HG03097 (cell line): ENCODE measurements around the gene SOX6.
"Not testable (repeated sequence)": the region's sequence is repeated elsewhere in the genome, so short reads cannot be mapped to it uniquely, and the experiment has no call there.

Experiments used
- ATAC-seq: cut with Tn5 transposase; IDR thresholded peaks from one replicate; pipeline ENCODE4 v1.9.1; 2021; ENCODE audit not compliant: unreplicated experiment, low FRiP score

Gene SOX6

DNA sequence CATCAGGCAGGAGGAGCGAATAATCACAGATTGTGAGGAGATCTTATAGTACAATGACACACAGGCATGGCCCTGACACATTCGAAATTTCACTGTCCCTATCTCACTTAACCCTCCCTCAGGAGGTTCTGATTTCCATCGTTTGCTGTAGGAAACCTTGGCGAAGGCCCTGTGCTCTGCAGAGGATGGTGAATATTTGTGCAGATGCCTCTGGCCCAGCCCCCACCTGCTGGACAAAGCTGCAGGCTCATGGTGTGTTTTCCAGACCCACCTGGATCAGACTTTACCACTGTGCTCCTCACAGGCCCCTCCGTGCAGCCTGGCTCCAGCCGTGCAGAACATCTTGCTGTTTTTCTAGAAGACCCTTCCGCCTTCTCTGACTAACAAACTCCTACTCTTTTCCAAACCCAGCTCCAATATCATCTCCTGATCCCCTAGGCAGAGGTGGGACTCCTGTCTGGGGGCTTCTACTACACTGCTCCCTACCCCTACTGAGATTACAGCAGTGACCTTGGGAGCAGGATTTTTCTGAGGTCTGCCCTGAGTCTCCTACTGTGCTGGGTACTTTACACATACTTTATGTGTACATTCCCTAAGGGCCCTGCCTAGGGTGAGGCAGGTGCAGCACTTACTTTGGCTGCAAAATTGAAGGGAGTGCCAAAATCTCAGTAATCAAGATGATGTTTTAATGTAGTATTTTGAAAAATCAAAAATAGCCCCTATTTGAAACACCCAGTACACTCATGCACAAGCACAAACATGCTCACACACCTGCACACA lies 412.7 kb downstream of the SOX6 start:
- no peak for ATAC-seq

DNA sequence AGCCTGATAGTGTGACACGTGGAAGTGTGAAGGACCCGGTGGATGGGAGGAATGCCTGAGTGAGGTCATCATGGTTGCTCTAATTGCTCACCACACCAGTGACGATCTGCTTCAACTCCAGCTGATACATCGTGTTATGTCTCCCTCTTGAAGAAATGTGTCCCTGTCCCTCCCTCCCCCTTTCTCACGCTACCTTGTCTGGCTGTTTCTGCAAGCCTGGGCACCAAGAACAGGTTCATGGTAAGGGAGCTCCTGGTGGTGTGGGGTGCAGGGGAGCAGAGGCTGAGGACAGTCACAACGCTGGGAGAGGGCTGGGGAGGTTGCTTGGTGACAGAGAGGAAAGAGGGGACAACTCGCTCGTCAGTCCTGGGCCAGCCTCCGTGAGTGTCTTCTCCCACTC lies 413.4 kb downstream of the SOX6 start:
- no peak for ATAC-seq

DNA sequence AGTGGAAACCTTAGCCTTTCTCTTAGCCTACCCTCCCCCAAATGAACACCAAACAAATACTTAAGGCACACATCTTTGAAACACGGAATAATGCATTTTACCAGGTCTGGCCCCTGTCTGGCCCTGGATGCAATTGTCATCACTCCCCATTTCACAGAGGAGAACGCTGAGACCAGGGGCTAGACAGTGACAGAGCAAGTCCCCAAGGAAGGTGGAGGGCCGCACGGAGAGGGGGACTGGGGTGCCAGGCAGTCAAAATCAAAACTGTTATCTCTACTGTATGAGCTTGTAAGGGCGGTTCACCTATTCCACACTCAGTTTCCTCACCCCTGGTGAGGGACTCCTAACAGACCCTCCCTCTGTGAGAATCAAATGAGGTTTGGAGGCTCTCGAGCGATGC lies 414.2 kb downstream of the SOX6 start:
- ATAC-seq = no peak

DNA sequence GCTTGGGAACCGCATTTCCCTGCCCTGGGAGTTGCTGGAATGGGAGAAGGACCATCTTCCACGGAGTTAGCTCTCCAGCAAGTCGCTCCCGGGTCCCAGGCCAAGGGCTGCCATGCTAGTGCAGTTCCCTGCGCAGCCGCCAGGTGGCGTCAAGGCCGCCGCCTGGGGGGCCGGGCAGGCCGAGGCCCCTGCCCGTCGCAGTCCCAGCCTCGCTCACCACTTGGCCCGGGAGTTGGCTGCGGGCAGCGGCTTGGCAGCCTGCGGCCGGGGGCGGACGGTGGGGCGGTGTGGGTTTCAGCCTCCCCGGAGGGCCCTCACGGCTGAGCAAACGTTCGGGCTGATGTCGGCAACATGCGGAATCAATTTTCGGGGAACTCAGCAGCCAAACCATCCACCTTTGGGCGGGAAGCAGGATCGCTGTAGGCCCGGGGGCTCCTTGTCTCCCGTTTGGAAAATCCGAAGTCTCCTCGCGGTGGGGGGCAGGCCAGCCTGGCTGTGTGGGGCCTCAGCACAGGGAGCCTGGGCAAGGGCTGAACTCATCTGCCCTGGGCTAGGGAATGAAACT lies 415.1 kb downstream of the SOX6 start:
- ATAC-seq = no peak

DNA sequence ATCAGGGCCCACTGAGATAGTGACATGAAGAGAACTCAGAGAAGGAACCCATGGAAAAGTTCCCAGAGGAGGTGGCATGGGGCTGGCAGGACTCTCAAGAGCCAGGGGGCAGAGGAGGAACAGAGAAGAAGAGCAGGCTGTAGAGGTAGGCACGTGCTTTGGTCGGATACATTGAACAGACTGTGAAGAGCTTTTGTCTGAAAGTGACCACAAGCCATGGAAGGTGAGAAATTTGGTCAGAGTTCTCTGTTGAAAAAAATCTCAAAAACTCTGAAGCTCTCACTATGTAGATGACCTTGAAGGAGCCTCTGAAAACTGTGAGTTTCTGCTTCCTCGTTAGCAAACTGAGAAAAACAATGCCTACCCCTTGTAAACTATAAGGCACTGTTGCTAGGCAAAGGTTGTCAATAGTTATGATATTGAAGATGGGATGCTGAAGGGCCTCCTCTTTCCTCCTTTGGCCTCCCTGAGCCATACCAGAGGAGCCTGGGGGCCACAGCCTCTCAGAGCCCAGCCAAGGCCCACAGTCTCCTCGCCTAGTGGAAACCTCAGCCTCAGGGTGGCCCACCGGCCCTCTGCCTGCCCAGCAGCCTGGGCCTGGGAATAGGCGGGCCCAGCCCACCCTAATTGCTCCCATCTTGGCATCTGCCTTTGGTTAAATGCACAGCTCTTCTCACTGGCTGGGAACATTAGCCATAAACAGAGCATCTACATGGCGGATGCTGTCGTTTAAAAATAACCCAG lies 415.7 kb downstream of the SOX6 start:
- no peak for ATAC-seq

DNA sequence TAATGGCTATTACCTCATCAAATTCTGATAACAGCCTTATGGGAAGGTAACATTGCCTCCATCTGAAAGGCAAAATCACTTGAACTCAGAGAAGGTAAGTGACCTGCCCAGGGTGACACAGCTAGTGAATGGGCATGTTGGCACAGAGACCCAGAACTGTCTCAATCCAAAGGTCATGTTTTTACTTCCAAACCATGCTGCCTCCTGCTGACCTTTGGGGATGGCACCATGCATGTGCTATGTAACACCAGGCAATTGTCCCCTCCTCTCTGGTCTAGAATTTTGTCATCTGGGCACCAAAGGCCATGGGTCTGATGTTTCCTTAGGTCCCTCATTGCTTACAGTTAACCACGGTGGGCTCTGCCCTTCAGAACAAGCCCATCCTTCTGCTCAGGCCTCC lies 417.4 kb downstream of the SOX6 start:
- ATAC-seq = no peak

DNA sequence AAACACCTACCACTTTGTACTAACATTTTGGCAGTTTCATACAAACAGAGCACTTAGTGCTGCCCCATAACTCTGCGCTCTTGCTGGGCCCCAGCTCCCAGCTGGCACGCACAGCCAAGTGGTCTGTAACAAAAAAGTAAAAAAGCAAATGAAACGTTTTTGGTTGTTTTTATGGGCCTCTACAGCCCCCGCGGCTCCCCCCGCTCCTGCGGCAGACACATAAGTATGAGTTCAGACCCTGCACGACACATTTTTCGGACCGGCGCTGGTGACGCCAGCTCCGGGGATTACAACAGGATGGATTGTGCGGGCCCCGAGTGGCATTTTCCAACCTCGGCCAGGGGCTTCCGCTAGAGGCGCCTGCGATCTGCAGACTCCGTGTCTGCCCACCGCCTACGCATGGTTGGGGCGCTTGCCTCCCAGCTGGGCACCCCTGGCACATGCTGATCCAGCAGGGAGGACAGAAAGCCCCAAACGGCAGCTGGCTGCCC lies 418.2 kb downstream of the SOX6 start:
- no peak for ATAC-seq

DNA sequence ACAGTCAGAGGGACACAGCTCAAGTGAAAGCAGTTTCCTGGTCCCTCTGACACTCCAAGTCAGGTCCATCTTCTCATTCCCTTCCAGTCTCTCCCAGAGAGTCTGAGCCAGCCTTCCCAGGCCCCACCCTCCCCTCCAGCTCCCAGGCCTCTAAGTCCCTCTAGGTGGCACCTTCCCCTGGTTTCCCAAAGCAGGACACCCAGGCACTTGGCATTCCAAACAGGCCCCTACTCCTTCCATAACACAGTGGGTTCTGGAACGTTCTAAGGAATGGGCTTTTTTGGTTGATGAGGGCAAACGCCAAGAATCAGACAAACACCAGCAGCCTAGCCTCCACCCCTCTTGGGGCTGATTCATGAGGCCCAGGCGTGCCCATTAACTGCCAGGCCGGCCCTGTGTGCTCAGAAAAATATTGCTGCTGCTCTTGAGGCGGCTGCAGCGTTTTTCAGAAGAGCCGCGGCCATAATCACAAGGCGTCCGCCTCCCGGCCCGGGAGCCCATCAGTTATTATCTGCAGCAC lies 418.7 kb downstream of the SOX6 start:
- ATAC-seq = no peak

DNA sequence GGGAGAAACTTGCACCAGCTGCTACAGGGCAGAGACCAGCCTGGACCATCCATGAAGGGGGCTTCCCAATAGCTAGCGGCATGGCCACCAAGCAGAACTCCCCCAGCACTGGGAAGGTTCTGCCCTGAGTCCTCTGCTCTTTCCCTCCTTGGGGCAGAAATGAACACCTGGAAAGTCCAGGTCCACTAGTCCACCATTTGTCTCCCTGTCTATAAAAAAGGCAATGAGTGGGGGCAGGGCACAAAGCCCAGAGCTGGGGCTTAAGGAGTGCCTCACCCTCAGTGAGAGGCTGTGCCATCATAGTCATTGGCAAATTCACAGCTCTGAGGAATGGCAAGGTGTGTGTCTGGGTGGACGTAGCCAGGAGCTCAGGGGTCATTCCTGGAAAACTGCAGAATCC lies 420.3 kb downstream of the SOX6 start:
- no peak for ATAC-seq

DNA sequence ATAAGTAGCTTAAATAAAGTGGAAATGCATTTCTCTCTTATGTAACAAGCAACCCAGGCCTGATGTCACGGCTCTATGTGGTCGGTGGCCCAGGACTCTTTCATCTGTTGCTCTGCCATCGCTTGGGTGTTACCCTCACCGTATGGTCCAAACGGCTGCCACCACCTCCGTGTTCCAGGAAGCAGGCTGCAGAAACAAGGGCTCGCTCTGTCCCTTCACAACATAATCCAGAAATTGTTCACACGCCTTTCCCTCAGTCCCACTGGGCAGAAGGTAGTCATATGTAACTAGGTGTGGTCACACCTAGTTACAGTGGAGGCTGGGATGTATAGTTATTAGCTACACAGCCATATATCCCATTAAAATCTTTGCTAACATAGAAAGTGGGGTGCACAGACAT lies 421.0 kb downstream of the SOX6 start:
- ATAC-seq = no peak

DNA sequence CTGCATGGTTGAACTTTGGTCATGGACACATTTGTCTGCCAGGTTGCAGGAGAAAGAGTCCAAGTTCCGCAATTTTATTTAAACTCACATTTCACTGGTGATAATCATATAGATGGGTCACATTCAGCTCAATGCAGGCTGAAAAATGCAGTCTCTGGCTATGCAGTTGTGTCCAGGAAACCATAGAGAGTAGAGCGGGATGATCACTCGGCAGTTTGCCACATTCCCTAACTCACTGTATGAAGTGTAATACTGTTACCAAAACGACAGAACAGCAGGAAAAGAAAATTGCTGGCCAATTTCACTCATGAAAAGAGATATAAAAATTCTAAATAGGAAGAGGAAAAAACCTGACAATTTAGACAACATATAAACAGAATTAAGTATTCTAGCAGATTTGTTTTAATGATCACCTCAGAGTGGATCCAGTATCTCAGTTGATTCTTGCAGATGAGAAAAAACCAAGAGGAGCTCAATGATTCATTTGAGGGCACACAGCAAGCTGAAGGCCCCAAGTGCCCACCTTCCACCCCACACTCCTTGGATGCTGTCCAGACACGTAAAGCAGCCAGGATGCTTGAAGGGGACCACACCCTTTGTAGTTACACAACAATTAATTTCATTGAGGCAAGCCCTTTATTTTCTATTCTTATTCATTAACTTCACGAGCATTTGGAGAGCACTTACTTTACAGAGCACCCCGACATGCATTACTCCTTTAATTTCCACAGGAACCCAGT lies 422.3 kb downstream of the SOX6 start:
- ATAC-seq = no peak

DNA sequence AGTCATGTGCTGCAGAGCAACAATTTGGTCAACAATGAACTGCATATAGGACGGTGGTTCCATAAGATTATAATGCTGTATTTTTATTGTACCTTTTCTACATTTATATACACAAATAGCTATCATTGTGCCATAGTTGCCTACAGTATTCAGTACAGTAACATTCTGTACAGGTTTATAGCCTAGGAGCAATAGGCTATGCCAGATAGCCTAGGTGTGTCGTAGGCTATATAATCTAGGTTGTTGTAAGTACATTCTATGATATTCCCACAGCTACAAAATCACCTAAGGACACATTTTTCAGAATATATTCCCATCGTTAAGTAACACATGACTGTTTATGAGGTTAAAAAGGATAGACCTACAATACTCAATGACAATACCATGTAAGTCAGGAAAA lies 423.9 kb downstream of the SOX6 start:
- no peak for ATAC-seq

DNA sequence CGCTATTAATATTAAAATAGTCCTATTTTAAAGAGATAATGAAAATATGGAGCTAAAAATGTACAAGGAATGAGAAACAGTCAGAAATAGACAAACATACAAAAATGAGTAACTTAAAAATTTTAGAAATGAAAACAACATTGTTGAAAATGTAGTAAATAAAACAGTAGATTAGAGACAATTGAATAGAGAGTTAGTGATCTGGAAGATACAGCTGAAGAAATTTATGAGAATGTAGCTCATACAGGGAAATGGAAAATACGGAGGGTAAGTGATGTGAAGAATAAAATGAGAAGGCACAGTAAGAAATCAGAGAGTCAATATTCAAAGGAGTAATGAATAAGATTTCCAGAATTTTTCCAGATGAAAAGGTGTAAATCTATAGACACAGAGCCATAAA lies 424.8 kb downstream of the SOX6 start:
- ATAC-seq = no peak

DNA sequence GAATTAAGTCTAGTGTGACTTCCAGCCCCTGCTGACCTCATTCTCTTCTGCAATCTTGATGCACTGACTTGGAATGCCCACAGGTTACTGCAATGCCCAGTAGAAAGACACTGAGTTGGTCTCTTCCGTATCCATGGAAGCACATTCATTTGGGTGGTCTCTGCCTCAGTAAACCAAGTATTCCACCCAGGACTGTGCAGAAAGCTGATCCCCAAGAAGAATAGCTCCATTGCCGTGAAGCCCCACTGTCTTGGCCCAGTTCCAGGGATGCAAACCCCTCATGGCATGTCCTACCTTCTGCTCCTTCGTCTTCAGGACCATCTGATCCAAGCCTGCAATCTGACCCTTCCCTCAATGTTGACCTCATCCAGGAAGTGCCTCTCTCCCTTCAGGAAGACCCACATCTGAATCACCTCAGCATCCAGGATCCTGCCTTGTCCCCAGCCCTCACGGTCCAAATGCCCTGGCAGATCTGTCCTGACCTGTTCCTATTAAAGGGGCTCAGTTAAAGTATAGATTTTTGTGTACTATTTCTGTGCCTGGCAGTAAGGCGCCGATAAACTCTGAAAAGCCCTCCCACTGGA lies 425.8 kb downstream of the SOX6 start:
- no peak for ATAC-seq

DNA sequence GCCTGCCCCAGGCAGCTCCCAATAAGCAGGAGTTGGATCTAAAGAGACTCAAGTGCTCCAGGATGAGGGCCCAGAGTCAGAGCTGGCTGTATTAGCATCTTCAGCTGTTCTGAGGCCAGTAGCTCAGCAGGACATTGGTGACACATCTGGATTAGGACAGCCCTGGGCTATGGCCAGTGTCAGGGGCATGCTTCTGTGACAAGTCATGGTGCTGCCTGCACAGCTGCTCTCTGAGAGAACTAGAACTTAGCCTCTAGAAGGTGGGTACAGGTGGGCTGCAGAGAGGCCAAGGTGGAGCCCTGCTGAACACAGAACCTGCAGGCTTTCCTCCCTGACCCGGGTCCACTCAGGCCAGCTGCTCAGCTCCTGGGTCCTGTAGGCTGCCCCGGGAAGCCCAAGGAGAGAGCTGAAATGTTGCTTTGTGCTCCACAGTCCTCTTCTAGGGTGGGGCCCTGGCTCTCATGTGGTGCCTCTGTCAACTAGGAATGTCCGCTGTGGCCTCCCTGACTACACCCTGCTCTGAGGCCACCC lies 426.9 kb downstream of the SOX6 start:
- ATAC-seq = no peak

DNA sequence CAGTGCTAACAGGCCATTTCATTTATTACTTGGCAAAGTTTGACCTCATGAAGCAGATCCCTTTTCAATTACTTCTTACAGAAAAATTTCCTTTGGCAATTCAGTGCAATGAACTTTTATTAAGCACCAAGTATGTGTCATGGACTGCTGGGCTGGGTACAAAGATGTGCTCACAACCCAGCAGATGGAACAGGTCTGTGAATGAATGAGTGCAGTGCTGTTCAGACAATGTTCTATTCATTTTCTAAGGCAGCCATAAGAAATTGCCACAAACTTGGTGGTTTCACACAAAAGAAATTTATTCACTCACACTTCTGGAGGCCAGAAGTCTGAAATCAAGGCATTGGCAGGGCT lies 428.5 kb downstream of the SOX6 start:
- no peak for ATAC-seq

DNA sequence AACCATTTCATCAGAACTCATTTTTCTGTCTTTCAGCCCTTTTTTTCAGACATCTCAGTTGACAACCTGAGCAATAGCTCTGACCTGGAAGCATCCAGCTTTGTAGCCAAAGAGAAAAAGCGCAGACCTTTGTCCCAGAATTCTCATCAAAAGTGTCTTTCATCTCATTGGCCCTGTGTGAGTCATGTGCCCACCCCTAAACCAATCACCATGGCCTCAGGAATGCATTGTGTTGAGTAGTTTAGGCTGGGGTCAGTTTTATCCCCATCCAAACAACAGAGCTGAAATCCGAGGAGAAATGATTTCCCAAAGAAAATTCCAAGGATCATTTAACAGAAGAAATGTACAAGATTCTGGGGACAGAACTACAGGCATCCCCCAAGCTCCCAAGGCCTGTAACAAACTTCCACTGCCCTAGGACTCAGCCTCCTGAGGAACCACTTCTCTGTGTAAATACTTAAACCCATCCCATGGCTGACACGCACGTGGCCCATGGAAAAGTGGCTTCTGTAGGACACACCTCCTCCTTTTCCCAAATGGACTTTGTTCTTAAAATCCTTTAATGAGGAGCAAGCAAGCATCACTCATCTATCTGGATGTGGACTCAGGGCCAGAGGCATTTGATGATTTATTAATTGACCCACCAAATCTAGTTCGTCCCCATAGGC lies 429.0 kb downstream of the SOX6 start:
- no peak for ATAC-seq

DNA sequence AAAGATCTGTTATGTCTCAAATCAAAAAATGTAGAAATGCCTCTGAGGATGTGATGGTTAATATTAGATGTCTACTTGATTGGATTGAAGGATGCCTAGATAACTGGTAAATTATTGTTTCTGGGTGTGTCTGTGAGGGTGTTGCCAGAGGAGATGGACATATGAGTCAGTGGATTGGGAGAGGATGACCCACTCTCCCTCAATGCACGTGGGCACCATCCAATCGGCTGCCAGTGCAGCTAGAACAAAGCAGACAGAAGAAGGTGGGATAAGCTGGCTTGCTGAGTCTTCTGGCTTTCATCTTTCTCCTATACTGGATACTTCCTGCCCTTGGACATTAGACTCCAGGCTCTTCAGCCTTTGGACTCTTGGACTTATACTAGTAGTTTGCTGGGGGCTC lies 430.3 kb downstream of the SOX6 start:
- no peak for ATAC-seq

DNA sequence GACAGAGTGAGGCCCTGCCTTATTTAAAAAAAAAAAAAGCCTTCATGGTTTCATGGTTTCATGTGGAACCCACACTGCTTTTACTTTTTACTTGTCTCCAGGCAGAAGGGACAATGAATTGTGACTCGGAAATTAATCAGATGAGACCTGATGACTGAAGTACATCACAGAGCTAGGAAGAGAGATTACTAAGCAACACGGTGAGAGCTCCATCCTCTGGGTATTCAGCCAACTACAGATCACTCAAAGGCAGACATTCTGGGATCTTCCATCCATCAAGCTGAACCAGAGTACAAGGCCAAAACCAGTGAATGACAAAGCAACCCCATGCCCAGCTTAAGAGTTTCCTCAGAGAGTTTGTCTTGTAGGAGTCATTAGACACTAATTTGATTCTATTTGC lies 433.2 kb downstream of the SOX6 start:
- no peak for ATAC-seq

DNA sequence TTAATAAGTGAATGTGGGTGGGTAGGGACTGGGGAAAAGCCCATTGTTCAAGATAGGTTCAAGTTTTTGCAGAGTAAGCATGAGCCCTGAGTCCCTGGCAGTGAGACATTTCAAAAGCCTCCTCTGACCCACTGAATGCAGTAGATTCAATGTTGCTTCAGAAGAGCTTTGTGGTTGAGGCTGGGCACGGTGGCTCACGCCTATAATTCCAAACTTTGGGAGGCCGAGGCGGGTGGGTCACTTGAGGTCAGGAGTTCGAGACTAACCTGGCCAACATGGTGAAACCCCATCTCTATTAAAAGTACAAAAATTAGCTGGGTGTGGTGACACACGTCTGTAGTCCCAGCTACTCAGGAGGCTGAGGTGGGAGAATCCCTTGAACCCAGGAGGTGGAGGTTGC lies 433.6 kb downstream of the SOX6 start:
- ATAC-seq = not testable (repeated sequence)
